ENCODE measurements around the gene HIC1.

HIC1 gene

GRCh38 chr17:2095536-2095910 lies 40.6 kb downstream of the HIC1 start:
- DNase-seq = no peak

DNA sequence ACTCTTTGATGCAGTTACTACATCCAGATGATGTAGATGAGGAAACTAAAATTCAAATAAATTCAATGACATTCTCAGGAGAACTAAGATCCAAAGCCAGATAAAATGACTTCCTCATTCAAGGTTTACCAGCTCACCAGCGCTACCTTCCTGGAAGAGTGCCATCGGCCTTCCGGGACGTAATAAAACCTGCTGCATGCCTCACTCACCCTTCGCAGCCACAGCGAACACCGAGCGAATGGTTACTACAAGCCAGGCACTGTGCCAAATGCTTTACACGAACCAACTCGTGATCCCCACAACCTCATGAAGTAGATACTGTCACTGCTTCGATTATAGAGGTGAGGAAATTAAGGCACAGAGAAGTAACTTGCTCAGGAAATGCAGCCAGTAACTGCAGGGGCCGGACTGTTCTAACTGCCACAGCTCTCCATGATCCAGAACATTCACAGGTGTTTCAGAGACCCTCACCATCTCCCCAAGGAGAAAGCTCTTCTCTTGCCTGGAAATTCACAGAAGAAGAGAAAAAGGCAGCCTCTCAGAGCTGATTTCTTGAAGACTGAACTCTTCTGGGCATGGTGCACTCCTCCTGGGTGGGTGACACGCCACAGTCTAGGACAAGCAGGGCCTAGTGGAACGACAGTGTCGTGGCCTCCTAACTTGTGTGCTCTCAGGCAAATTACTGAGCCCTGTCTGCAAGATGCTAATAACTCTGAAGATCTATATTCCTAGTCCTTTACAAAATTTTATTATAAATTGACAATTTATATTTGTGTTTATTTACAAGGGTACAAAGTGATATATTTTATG lies 46.8 kb downstream of the HIC1 start:
- DNase-seq = no peak

DNA sequence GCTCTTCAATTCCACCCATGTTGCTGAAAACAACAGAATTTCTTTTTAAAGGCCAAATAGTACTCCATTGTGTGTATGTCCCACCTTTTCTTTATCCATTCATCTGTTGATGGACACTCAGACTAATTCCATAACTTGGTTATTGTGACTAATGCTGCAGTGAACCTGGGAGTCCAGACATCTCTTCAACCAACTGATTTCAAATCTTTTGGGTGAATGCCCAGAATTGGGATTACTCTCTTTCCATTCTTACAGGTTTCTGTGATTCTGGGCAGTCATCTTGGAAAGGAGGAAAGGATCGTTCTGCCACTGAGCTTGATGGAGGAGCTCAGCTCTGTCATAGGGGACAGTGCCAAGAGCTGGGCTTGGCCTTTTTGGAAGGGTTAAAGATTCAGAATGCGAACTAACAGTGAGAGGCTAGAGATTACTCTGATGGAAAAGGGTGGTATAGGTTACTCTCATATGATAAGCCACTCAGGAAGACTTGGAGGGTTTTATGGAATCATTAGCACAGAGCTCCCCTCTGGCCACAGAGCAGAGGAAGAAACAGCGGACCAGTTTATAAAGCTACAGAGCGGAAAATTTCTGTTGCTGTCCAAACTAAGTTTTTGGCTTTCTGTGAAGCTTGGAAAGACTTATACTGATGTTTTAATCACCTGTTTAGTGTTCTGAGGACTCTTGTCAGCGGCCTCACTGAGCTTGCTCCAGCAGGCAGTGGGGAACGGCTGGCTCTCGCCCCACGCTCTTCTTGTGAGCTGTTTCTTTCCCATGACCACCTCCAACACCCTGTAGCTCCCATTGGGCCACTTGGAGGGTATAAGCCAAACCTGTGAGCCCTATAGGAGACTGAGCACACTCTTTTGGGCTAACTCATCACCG lies 48.3 kb downstream of the HIC1 start:
- DNase-seq = no peak

GRCh38 chr17:2105663-2106062 lies 50.8 kb downstream of the HIC1 start:
- no peak for DNase-seq

DNA sequence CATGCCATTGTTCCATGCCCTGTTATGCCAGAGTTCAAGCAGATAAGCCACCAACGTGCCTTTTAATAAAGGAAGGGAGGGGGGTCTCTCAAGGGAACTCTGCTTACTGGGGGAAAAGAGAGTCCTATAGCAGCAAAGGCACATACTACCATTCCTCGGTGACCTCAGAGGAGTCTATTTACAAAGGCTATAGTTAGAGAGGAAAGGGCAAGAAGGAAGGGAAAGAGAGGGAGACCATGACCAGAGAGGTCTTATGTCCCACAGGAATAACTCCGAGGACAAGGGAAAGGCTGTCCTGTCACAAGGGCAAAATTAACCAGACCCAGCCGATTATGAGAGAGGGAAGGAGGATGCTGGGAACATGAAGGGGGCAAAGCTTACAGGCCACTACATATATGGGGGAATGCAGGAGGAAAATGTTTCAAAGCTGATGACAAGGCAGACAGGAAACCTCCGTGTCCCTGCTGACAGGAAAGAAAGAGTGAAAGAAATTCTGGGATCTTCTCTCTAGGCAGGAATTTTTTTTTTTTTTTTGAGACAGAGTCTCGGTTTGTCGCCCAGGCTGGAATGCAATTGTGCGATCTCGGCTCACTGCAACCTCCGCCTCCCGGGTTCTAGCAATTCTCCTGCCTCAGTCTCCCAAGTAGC lies 51.5 kb downstream of the HIC1 start:
- no peak for DNase-seq

DNA sequence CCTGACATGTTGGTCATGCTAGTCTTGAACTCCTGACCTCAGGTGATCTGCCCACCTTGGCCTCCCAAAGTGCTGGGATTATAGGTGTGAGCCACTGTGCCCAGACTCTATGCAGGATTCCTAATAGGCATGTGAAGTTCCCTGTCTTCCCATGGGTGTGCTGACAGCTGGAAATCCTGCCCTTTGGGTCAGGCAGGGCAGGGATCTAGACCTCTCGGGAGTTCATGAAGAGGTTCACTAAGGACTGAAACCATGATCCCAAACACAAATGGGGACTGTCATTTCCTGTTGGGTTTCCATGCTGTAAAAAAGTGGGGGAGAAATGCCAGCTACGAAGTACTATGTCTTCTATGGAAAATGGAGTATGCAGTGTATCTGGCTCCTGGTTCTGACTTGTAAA lies 52.1 kb downstream of the HIC1 start:
- DNase-seq = no peak

DNA sequence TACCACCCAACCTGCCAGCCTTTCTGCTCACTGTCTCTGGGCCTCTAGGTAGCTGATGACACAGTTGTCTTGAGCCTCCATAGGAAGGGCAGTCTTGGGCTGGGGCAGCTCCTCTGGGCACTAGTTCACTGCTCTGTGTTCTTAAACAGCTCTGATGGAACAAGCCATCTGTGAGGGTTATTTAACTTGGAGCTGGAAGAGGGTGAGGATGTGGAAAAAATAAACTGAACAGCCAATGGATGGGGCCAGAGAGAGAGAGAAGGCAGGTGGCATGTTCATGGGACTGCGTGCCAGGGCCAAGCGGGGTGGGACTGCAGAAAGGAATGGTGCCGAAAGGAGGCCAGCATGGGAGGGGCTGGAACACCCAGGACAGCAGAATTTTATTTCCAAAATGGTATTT lies 52.6 kb downstream of the HIC1 start:
- no peak for DNase-seq

GRCh38 chr17:2108170-2108569 lies 53.3 kb downstream of the HIC1 start:
- no peak for DNase-seq

GRCh38 chr17:2110436-2110835 lies 55.5 kb downstream of the HIC1 start:
- DNase-seq = no peak

DNA sequence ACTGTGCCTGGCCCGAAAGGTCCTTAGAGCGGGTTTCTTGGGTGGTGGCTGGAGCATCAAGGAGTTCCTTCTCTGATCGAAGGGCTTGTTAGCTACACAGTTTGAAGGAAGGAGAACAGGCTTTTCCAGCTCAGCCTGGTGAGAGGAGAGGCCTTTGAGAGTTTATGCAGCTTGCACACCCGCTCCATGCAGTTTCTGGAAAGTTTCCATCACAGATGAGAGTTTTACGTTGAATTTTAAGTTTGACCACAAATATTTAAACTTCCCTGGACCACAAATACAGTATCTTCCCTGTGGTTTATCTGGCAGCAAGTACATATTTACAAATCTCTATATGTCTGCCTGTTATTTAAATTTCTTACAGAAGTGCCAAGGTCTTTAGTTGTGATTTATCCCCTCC lies 56.8 kb downstream of the HIC1 start:
- no peak for DNase-seq
